ENCODE results near the gene ATP8B4.

ATP8B4 gene

DNA sequence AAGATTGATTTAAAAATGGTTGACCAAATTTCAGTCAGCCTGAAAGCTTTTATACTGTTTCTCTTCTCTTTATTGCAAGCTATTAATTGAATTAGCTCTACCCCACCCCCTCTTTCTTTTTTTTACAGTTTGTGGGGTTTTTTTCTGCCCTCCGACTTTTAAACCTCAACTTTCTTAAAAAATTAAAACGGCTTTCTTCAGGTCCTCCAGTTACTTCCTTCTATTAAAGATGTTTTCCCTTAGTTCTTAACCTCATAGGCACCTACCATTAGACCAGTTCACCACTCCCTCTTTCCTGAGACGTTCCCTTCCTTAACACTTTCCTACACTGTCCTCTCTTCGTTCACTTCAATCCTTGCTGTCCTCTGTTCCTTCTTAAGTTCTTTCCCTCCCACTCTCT lies 52.4 kb downstream of the ATP8B4 start:
- CTCF ChIA-PET = interaction anchor here (1.6 kb wide), 2 partner anchors 16 to 18 kb away, joined by 4 read pairs; no protein-coding TSS in a partner anchor
- TF ChIP-seq, protein P1, sequence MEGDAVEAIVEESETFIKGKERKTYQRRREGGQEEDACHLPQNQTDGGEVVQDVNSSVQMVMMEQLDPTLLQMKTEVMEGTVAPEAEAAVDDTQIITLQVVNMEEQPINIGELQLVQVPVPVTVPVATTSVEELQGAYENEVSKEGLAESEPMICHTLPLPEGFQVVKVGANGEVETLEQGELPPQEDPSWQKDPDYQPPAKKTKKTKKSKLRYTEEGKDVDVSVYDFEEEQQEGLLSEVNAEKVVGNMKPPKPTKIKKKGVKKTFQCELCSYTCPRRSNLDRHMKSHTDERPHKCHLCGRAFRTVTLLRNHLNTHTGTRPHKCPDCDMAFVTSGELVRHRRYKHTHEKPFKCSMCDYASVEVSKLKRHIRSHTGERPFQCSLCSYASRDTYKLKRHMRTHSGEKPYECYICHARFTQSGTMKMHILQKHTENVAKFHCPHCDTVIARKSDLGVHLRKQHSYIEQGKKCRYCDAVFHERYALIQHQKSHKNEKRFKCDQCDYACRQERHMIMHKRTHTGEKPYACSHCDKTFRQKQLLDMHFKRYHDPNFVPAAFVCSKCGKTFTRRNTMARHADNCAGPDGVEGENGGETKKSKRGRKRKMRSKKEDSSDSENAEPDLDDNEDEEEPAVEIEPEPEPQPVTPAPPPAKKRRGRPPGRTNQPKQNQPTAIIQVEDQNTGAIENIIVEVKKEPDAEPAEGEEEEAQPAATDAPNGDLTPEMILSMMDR (IDR thresholded peaks at IDR 0.05; ENCODE audit: control extremely low read depth, extremely low read depth, low read depth, missing control alignments) = no peak
- POLR2A ChIA-PET = no interaction called here
- DNase-seq (ENCODE audit: extremely low spot score) = no peak

DNA sequence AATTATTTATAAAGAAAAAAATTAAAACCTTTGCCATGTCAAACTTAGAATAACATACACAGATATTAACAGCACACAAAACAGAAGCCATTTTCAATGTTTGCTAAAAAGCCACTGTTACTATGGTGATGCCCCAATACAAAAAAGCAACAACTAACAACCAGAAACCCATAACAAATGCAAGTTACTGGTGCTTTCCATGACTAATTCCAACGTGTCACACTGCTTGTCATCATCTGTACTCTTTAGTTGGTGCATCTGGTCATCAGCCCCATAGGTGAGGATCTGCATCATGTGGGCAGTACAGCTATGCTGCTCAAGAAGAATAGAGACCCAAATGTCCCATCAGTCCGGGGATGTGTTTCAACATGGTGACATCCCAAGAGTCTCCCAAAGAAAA lies 52.8 kb downstream of the ATP8B4 start:
- ChIA-PET CTCF (interaction anchor here (1.6 kb wide), 2 partner anchors 15 to 18 kb away, joined by 4 read pairs; no protein-coding TSS in a partner anchor), POLR2A (no interaction called here)
- DNase-seq (ENCODE audit: extremely low spot score) = no peak
- TF ChIP-seq, protein P1 (IDR thresholded peaks at IDR 0.05; ENCODE audit: control extremely low read depth, extremely low read depth, low read depth, missing control alignments) = no peak

- CTCF ChIA-PET = no interaction called here
- TF ChIP-seq, protein P1 (IDR thresholded peaks at IDR 0.05; ENCODE audit: control extremely low read depth, extremely low read depth, low read depth, missing control alignments) = no peak
- POLR2A ChIA-PET = no interaction called here
- no peak for DNase-seq (ENCODE audit: extremely low spot score)
Observed at GRCh38 chr15:50065279-50065678, 53.8 kb downstream of the ATP8B4 start.

- ChIA-PET POLR2A (no interaction called here), CTCF (no interaction called here)
- no peak for DNase-seq (ENCODE audit: extremely low spot score)
- TF ChIP-seq, protein P1 (IDR thresholded peaks at IDR 0.05; ENCODE audit: control extremely low read depth, extremely low read depth, low read depth, missing control alignments) = no peak
Observed at GRCh38 chr15:50064673-50065072, 54.4 kb downstream of the ATP8B4 start.

DNA sequence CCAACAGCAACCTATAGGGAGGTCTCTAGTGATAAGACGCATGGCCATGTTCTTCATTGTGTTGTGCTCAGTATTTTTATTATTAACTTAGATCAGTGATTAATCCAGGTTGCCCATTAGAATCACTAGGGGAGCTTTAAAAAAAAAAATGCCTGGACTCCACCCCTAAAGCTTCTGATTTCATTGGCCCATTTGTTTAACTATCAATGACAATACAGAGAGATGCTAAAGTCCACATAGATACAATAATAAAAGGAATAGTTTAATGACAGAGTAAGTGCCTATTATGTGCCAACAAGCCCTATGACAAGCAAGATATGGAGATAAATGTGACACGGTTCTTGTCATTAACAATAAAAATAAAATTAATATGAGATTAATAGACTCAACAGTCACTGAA lies 55.8 kb downstream of the ATP8B4 start:
- DNase-seq (ENCODE audit: extremely low spot score) = no peak
- TF ChIP-seq, protein P1 (IDR thresholded peaks at IDR 0.05; ENCODE audit: control extremely low read depth, extremely low read depth, low read depth, missing control alignments) = no peak
- CTCF ChIA-PET = interaction anchor here (1.1 to 2.1 kb wide), 4 partner anchors 9 to 16 kb away, joined by 3 to 9 read pairs (median 4); no protein-coding TSS in a partner anchor
- POLR2A ChIA-PET = no interaction called here

DNA sequence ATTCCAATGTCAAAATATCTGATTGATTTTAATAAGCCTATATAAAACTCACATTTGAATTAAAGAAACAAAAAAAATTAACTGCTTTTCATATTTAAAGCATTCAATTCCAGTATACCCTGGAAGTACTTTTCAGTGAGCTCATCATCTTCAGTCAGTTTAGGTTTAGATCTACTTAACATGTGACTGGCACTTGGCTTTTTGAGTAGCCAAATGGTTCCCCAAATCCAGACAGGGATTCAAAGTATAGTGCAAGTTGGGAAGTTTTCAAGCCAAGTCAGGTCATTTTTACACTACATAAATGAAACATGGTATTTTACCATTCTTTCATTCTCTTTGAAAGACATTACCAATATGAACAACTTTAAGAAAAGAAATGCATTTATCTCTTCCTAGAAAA lies 57.5 kb downstream of the ATP8B4 start:
- POLR2A ChIA-PET = no interaction called here
- TF ChIP-seq, protein P1 (IDR thresholded peaks at IDR 0.05; ENCODE audit: control extremely low read depth, extremely low read depth, low read depth, missing control alignments) = no peak
- CTCF ChIA-PET = interaction anchor here (1.0 to 2.1 kb wide), 4 partner anchors 8 to 83 kb away, joined by 3 to 9 read pairs (median 4); no protein-coding TSS in a partner anchor
- DNase-seq (ENCODE audit: extremely low spot score) = no peak

DNA sequence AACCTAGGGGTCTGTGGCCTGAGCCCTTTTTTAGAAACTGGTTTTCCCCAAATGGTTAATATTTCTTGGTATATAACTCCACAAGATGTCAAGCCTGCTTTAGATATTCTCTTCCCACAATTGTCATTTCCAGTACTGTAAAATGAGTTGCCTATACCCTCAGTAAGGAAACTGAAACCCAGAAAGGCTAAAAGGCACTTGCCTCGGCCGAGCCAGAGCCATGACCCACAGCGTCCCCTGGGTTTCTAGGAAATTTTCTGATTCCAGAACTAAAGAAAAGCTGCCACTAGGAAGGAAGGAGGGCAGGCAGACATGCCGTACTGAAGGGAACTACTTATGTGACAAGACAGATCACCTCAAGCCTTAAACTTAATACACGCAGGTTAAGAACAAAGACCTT lies 59.1 kb downstream of the ATP8B4 start:
- TF ChIP-seq, protein P1 (IDR thresholded peaks at IDR 0.05; ENCODE audit: control extremely low read depth, extremely low read depth, low read depth, missing control alignments) = no peak
- ChIA-PET CTCF (no interaction called here), POLR2A (no interaction called here)
- DNase-seq (ENCODE audit: extremely low spot score) = no peak

Measured in GM10248 (cell line).